ENCODE data around the gene PDCD10.

The PDCD10 gene

DNA sequence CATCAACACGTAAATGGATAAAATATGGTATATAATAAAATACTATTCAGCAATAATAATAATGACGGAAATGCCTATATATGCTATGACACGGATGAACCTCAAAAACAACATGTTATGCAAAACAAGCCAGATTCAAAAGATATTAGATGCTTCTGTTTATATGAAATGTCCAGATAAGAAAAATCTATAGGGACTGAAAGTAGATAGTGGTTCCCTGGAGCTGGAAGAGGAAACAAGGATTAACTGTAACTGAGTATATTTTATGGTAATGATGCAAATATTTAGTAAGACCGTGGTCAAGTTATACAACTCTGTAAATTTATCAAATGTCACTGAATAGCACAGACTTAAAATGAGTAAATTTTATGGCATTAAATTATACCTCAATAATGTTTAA, 55.2 kb downstream of the PDCD10 start:
- DNase-seq (ENCODE audit: low spot score): no peak

DNA sequence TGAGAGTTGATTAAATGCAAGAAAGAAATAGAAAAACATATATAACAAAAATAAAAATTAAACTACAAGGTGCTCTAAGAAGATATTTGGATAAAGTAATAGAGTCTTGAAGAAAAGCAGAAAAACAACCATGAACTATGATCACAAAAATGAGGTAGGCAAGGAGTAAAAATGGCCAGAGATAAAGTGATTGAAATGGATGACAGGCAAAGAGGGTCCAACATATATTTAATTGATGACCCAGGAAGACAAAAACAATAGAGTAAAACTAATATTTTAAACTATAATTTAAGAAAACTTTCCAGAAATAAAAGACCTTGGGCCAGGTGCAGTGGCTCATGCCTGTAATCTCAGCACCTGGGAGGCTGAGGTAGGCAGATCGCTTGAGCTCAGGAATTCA, 58.8 kb downstream of the PDCD10 start:
- no peak for DNase-seq (ENCODE audit: low spot score)

DNA sequence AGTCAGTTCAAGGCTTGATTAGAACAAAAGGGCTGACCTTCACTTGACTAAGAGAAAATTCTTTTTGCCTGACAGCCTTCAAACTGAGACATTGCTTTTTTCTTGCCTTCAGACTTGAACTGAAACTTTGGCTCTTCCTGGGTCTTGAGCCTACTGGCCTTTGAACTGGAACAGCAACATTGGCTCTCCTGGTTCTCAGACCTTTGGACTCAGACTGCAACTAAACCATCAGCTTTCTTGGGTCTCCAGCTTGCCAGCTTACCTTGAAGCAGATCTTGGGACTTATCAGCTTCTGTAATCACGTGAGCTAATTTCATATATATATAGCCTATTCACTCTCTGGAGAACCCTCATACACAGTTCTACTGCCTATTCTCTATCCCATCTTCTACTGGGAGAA, 61.5 kb downstream of the PDCD10 start:
- DNase-seq (ENCODE audit: low spot score): no peak

DNA sequence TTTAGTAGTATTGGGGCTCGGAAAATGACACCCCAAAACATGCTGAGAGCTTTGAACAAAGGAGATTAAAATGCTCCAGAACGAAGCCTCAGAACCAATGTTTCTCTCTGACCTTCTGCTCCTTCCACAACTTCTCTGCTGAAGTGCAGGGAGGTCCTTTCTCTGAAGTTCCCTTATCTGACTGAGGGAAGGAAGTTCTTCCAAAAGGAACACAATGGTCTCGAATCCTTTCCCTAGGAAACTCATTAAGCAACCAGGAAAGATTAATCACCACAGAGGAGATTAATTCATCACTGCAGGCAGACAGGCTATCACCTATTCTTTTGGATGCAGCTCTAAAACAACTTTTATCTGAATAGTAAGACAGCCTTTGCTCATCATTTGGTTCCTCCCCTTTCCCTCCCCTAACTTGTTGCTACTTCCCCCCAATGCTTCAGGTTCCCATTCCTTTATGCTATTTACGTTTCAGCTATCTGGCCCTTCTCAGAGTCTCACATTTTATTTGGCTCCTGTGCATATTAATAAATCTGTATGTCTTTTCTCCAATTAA, 62.7 kb downstream of the PDCD10 start:
- DNase-seq (ENCODE audit: low spot score): no peak

DNA sequence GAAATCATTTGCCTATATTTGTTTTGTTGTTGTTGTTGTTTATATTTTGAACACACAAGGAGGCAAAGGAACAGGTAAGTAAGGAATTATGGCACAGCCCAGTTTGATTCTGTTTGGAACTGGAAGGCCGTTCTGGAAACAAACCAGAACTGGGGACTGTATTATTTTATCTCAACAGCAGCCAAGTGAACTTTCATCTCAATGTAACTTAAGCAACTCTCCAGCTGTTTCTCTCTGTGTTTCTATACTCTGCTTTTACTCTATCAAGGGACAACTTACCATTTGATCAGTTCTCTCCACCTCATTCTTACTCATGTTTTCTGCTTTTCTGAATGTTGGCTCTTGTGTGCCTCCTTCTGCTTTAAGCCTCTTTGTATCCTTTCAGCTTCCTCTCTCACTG, 65.0 kb downstream of the PDCD10 start:
- DNase-seq (ENCODE audit: low spot score): no peak

DNA sequence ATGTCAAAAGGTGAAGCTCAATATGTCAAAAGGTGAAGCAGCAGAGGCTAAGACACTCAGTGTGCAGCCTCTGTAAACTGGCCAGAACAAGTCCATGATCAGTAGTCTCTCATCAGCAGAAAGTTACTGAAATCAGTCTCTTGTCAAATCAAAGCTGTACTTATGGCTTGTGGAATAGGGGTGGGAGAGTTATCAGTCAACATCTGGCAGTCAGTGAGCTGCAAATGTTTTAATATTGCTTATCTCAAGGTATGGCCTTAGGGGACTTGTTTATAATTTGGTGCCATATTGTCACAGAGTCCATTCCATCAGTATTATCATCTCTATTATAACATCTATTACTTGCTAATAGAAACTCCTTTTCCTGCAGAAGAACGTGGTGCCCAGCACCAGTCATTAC, 66.0 kb downstream of the PDCD10 start:
- no peak for DNase-seq (ENCODE audit: low spot score)

DNA sequence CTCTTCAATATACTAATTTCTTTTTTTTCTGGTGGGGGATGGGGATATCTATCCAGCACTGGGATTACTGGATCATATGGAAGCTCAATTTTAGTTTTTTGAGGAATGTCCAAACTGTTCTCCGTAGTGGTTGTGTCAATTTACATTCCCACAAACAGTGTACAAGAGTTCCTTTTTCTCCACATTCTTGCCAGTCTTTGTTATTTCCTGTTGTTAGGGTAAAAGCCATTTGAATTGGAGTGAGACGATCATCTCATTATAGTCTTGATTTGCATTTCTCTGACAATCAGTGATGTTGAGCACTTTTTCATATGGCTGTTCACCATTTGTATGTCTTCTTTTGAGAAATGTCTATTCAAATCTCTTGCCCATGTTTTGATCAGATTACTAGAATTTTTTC, 68.1 kb downstream of the PDCD10 start:
- DNase-seq (ENCODE audit: low spot score): no peak

DNA sequence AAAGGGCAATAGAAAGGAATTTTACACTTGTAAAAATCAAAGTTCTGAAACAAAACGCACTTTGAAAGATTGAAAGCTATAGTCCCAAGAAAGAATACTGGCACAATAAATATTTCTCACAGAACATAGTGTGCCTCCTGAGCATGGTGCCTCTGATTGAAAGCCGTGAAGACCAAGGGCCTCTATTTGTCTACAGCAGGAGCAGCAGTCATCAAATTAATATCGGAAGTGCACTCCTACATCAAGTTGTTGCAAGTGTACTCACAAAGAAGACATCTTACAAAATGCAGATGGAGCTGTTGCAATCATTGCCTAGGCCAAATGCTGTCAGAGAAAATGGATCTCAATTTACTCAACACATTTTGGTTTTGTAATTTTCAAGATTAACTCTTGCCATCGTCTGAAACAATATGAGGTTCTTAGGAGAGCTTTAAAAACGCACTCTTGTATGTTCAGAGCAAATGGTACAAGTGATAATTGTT, 71.7 kb downstream of the PDCD10 start:
- DNase-seq (ENCODE audit: low spot score): no peak

DNA sequence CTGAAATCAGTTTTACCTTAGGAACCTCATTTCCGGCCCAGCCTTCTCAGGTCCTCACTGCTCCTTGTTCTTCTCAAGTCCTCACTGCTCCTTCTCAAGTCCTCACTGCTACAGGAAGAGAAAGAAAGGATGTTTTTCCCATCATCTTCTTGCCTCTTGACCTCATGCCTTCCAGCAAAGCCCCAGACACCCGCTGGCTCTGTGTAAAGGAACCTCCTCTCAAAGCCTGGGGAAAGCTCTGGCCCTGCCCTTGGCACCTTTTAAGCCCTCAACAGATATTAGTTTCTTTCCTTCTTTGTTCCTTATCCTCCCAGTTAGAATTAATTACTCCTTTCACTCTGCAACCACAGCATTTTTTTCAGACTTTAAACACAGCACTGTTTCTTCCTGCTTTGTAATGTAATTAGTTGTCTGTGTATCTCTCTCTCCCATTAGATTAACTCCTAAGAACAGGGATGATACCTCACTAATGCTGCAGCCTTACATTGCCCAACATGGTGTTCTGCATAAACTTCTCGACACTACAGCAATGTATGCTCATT, 76.9 kb downstream of the PDCD10 start:
- DNase-seq (ENCODE audit: low spot score): no peak

DNA sequence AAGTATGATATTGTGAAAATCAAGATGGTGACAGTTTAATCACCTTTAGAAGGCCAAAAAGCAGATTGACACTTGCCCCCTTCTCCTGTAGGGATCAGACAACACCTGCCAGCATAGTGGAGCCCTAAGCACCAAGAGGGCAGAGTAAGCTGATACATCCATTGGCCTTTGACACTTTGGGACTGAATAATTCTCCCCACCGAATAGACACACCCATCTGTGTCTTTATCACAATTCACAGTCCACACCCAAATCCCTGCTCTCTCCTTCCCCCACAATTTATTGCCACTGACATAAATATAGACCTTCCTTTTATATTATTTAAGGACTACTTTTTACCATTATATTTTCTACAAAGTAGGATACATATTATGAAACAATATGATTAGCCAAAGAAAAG, 77.9 kb downstream of the PDCD10 start:
- no peak for DNase-seq (ENCODE audit: low spot score)

DNA sequence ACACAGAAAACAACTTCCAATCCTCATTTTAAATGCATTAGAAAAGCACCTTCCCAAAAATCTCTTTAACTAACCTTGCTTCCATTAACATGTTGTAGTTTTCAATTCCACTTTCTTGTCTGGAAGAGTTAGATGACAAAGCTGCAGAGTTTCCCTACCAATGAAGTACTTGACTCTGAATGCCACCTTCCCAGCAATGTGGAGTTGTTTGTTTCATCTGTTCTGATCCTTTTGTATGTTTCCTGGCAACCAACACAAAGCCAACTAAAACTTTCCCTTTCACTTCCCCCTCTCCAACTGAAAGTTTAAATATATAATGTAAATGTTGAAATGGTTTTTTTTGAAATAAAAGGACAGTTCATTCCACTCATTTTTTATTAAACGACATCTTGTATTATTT, 80.9 kb downstream of the PDCD10 start, which contains the start of gene WDR49:
Gene WDR49, minus strand, starts transcription at position 183 of the 400 bp plus-strand sequence. CDS start 517 bp downstream, outside the sequence.
- peak; percentile 8 for DNase-seq (ENCODE audit: low spot score)

DNA sequence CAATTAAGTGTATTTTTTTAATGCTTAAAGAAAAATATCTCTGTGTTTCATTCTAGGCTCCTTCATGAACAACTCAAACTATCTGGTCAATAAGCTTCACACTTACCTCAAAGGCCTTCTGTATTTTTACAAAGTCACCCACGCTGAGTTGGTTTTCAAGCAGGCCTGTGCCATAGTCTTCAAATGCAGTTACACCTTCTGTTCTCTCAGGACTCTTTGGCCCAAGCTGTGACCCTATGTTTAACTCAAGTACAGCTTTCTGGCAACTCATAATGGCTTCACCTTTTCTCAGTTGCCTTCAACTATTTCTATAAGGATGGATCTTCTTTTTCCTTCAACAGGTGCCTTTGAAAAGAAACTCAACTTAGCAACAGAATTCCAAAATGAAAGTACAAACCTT, 81.5 kb downstream of the PDCD10 start:
- DNase-seq (ENCODE audit: low spot score): no peak

DNA sequence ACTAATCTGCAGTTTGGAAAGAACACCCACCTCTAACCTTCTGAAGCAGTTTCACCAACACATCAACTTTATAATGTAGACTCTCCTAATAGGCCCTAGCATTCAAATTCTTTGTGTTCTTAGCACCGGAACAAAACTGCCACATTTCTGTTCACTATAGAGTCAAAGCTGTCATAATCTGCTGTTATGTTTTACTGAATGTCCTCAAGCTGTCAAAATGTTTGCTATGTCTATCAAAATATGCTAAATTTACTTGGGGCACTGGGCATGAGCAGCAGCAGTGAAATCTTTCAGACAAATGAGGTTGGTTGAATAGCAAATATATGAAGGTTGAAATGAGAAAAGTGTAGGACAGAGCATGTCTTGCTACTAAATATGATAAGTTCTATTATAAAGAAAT, 82.9 kb downstream of the PDCD10 start:
- DNase-seq (ENCODE audit: low spot score): no peak

DNA sequence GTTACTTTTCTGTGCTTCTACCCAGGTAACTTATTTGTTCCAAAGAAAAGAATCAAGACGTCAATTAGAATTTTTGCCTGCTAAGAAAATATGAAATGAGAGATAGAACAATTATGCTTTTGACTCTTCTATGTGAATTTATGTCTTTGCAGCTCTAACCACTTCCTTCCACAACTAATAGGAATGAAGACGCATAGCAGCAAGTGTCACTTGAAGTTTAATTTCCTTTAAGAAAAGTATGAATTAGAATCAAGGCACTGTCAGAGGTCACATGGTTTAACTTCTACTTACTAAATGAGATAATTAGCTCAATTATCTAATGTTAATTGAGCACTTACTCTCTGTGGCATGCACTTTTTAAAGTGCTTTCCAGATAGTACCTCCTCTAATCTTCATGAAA, 84.2 kb downstream of the PDCD10 start:
- no peak for DNase-seq (ENCODE audit: low spot score)

DNA sequence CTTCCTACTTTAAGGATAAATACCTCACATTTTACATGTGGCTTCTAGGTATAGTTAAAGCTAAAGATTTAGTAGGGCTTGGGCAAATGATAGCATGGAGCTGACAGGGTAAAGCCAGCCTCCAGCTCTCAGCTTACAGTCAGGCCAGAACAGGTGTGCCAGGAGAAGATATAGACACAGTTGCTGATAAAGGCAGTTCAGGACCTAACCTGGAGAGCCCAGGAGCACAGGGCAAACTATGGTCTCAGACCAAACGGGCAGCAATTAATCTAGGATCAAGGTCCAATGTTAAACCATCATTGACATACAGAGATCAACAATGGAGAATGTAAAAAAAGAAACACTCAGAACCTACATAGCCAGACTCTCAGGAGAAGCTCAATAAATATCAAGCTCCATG, 84.9 kb downstream of the PDCD10 start:
- DNase-seq (ENCODE audit: low spot score): no peak

DNA sequence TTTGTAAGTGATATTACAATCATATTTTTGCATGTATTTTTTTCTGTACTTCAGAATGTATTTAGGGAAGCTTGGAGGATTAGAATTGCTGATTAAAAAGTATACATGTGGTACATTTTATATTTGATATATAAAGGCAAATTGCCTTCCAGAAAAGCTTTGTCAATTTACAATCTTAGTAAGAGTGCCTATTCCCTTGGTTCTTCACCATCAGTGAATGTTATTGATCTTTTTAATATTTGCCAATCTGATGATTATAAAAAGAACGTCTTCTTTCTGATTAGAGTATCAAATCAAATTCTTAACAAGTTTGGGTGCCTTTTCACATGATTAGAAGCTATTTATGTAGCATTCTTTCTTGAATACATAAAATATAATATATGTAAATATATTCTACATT, 90.1 kb downstream of the PDCD10 start:
- DNase-seq (ENCODE audit: low spot score): no peak

All from germinal center (tissue), 1 donor.